NCI-H748 (cell line): Measurements from ENCODE around the gene CSNK1G2.

Source experiments
- DNase-seq: peaks from one replicate; lab custom pipeline; 2025; ENCODE audit not compliant: unreplicated experiment; lab: John Stamatoyannopoulos, UW

CSNK1G2 gene

GRCh38 chr19:1943661-1944087 lies 2.7 kb downstream of the CSNK1G2 start:
- no peak for DNase-seq

- DNase-seq: no peak
Observed at GRCh38 chr19:1944088-1944915, 3.3 kb downstream of the CSNK1G2 start.

- no peak for DNase-seq
Observed at GRCh38 chr19:1944916-1945561, 4.1 kb downstream of the CSNK1G2 start.

GRCh38 chr19:1945899-1946298 lies 4.9 kb downstream of the CSNK1G2 start:
- peak; percentile 17 for DNase-seq

- DNase-seq: no peak
Observed at GRCh38 chr19:1947651-1948209, 6.8 kb downstream of the CSNK1G2 start.

- DNase-seq: no peak
Observed at GRCh38 chr19:1949304-1950101, 8.5 kb downstream of the CSNK1G2 start.

GRCh38 chr19:1950640-1951039 lies 9.7 kb downstream of the CSNK1G2 start:
- DNase-seq: no peak

GRCh38 chr19:1952635-1953034 lies 11.7 kb downstream of the CSNK1G2 start:
- DNase-seq: no peak

GRCh38 chr19:1953037-1953436 lies 12.1 kb downstream of the CSNK1G2 start:
- no peak for DNase-seq

- DNase-seq: no peak
Observed at GRCh38 chr19:1953441-1954094, 12.6 kb downstream of the CSNK1G2 start.

- DNase-seq: no peak
Observed at GRCh38 chr19:1954532-1954933, 13.6 kb downstream of the CSNK1G2 start.

GRCh38 chr19:1955171-1956121 lies 14.5 kb downstream of the CSNK1G2 start:
- DNase-seq: no peak

GRCh38 chr19:1956122-1956494 lies 15.1 kb downstream of the CSNK1G2 start:
- DNase-seq: no peak

GRCh38 chr19:1956868-1957492 lies 16.0 kb downstream of the CSNK1G2 start:
- DNase-seq: no peak

- no peak for DNase-seq
Observed at GRCh38 chr19:1957562-1958248, 16.7 kb downstream of the CSNK1G2 start.

GRCh38 chr19:1959928-1960589 lies 19.1 kb downstream of the CSNK1G2 start:
- DNase-seq: no peak

- DNase-seq: no peak
Observed at GRCh38 chr19:1961000-1961883, 20.3 kb downstream of the CSNK1G2 start.
